Natural killer cell (primary cell): ENCODE data around the gene HDLBP. TPM values are rescaled to one million over a fixed set of nuclear protein-coding genes. Genes with fewer than 3 reads are reported as not detected.
A peak's percentile ranks its signal among the peaks of the same experiment; 100 is the strongest.

Source experiments
- ATAC-seq, 3 donors: fragments of 150-1000 bp in 2 of 3; fragments of 200-7000 bp in 1 of 3; cut with Tn5 transposase; 1 replicate in 1 of 3; 2 replicates in 2 of 3; pipeline ENCODE4 v1.10.0; 2021; ENCODE audit warnings: mild to moderate bottlenecking in 2 of 3, moderate library complexity in 2 of 3
- DNase-seq, 2 donors: peaks; one replicate each; pipeline versions ENCODE4 v3.0.0 to v3.0.0-alpha.2; 2013 to 2021; ENCODE audit warnings: mixed read lengths in 1 of 2
- H3K27ac ChIP-seq: one replicate; pipeline ENCODE4 v1.5.1; 2013; ENCODE audit warnings: mild to moderate bottlenecking, low read length
- H3K27me3 ChIP-seq: one replicate; pipeline ENCODE4 v1.6.1; 2013; ENCODE audit warnings: low read length; ENCODE audit not compliant: control insufficient read depth, insufficient read depth
- H3K36me3 ChIP-seq: one replicate; pipeline ENCODE4 v1.6.1; 2013; ENCODE audit warnings: low read length; ENCODE audit not compliant: control insufficient read depth, insufficient read depth
- H3K4me1 ChIP-seq: one replicate; pipeline ENCODE4 v1.6.1; 2013; ENCODE audit warnings: low read length; ENCODE audit not compliant: control insufficient read depth, insufficient read depth
- H3K4me3 ChIP-seq: one replicate; pipeline ENCODE4 v1.5.1; 2013; ENCODE audit warnings: low read length
- H3K9me3 ChIP-seq: one replicate; pipeline ENCODE4 v1.6.1; 2013; ENCODE audit warnings: low read length; ENCODE audit not compliant: control insufficient read depth, insufficient read depth
- H3K27ac Mint-ChIP-seq, 2 donors: one replicate each; pipeline ENCODE4 v1.8.0; 2022; ENCODE audit warnings: mild to moderate bottlenecking in 2 of 2, mixed read lengths in 2 of 2, moderate library complexity in 1 of 2
- H3K27me3 Mint-ChIP-seq, 2 donors: one replicate each; pipeline ENCODE4 v1.8.0; 2022; ENCODE audit warnings: low read depth in 2 of 2, mixed read lengths in 2 of 2
- H3K36me3 Mint-ChIP-seq: one replicate; pipeline ENCODE4 v1.8.0; 2022; ENCODE audit warnings: mixed read lengths
- H3K4me1 Mint-ChIP-seq, 2 donors: one replicate each; pipeline ENCODE4 v1.8.0; 2022; ENCODE audit warnings: mixed read lengths in 2 of 2
- H3K4me3 Mint-ChIP-seq: one replicate; pipeline ENCODE4 v1.8.0; 2022; ENCODE audit warnings: mild to moderate bottlenecking, moderate library complexity, mixed read lengths
- H3K9me3 Mint-ChIP-seq, 2 donors: one replicate each; pipeline ENCODE4 v1.8.0; 2022; ENCODE audit warnings: mixed read lengths in 2 of 2
- CTCF ChIP-seq: fragments of 200-600 bp; IDR thresholded peaks from one replicate; pipeline ENCODE4 v1.8.0; 2022; ENCODE audit warnings: antibody characterized with exemption
- WGBS: methylation state at CpG from one replicate; pipeline ENCODE4 v1.1.7; 2013; ENCODE audit warnings: missing lambda C conversion rate; ENCODE audit not compliant: insufficient coverage; 5-methylcytosine and 5-hydroxymethylcytosine counted together
- intact Hi-C: fragments of 100-400 bp; cut with micrococcal nuclease; formaldehyde crosslinking; loops from one replicate; pipeline ENCODE4 v1.14.2; 2022
- total RNA-seq, 4 donors: library from RNA; stranded (reverse); fragments of 120-200 nt in 1 of 4; gene quantifications; one replicate each; pipeline versions ENCODE4 v1.2.3 to v1.2.4, GENCODE V29; 2013 to 2022

Gene HDLBP
- total RNA-seq, 3 donors from 2014 or later (not counting 1 experiment from before 2014, with no cell fraction given): 170 to 200 (median 177) TPM

- intact Hi-C loops: loop anchor here (5.0 kb wide), 2 partner anchors 45 to 85 kb away; partner anchors contain the start of genes FARP2, HDLBP and SEPTIN2
- DNase-seq: peak; percentile 50 to 62
- Mint-ChIP-seq H3K27ac (peak overlapping the region; percentile 86), H3K4me1 (peaks cover 48% of the 10 kb centered on the region in 2 donors), H3K9me3 (no peaks in the 10 kb centered on the region), H3K27me3 (no peaks in the 10 kb centered on the region), H3K36me3 (no peaks in the 10 kb centered on the region), H3K4me3 (peak overlapping the region; percentile 86)
- peak overlapping the region; percentile 66 for H3K4me3 ChIP-seq
- no peaks in the 10 kb centered on the region for H3K9me3 ChIP-seq
- H3K27ac ChIP-seq: peak overlapping the region; percentile 37
- no peak for TF ChIP-seq CTCF
- H3K27me3 ChIP-seq: no peaks in the 10 kb centered on the region
- WGBS: under 1% methylated on average over 89 of the region's 102 CpGs
- ATAC-seq: peak; percentile 62 to 68 (median 66)
- peaks cover 28% of the 10 kb centered on the region for H3K4me1 ChIP-seq
- no peaks in the 10 kb centered on the region for H3K36me3 ChIP-seq
Measured at GRCh38 chr2:241272303-241273209, 42.9 kb downstream of the HDLBP start.

- TF ChIP-seq CTCF: no peak
- no peaks in the 10 kb centered on the region for H3K9me3 Mint-ChIP-seq
- peak overlapping the region; percentile 95 for H3K4me3 Mint-ChIP-seq
- H3K4me1 Mint-ChIP-seq: peaks cover 49 to 51% of the 10 kb centered on the region in 2 donors
- Histone ChIP-seq H3K27ac (peak overlapping the region; percentile 42), H3K9me3 (no peaks in the 10 kb centered on the region), H3K4me3 (peak overlapping the region; percentile 66), H3K4me1 (peaks cover 28% of the 10 kb centered on the region), H3K27me3 (no peaks in the 10 kb centered on the region), H3K36me3 (no peaks in the 10 kb centered on the region)
- intact Hi-C loops: loop anchor here (5.0 kb wide), 2 partner anchors 45 to 85 kb away; partner anchors contain the start of genes FARP2, HDLBP and SEPTIN2
- H3K27me3 Mint-ChIP-seq: no peaks in the 10 kb centered on the region
- ATAC-seq (peak; percentile 77 to 78 (median 77)), DNase-seq (peak; percentile 55 to 73)
- peak overlapping the region; percentile 86 for H3K27ac Mint-ChIP-seq
- H3K36me3 Mint-ChIP-seq: no peaks in the 10 kb centered on the region
- WGBS: under 1% methylated on average over 37 of the region's 37 CpGs
Measured at GRCh38 chr2:241271706-241272302, 43.7 kb downstream of the HDLBP start.

GRCh38 chr2:241270531-241270930, 44.9 kb downstream of the HDLBP start:
- DNase-seq (no peak), ATAC-seq (no peak)
- Histone ChIP-seq H3K4me1 (peaks cover 28% of the 10 kb centered on the region), H3K27me3 (no peaks in the 10 kb centered on the region), H3K36me3 (peaks cover 7% of the 10 kb centered on the region), H3K27ac (no peak overlapping the region), H3K4me3 (no peak overlapping the region), H3K9me3 (no peaks in the 10 kb centered on the region)
- TF ChIP-seq CTCF: no peak
- H3K9me3 Mint-ChIP-seq: no peaks in the 10 kb centered on the region
- no peaks in the 10 kb centered on the region for H3K27me3 Mint-ChIP-seq
- peak overlapping the region; percentile 86 for H3K27ac Mint-ChIP-seq
- intact Hi-C loops: loop anchor here (5.0 kb wide), 2 partner anchors 47 to 87 kb away; partner anchors contain the start of genes FARP2, HDLBP and SEPTIN2
- WGBS: 88% methylated on average over 5 of the region's 5 CpGs
- peaks cover 51 to 52% of the 10 kb centered on the region in 2 donors for H3K4me1 Mint-ChIP-seq
- H3K36me3 Mint-ChIP-seq: no peaks in the 10 kb centered on the region
- peak overlapping the region; percentile 95 for H3K4me3 Mint-ChIP-seq
